GM21526 (cell line): Measurements from ENCODE around the gene DTNB.

ENCODE experiments used
- ATAC-seq: cut with Tn5 transposase; IDR thresholded peaks from one replicate; pipeline ENCODE4 v1.9.1; 2021; ENCODE audit warnings: moderate library complexity; ENCODE audit not compliant: unreplicated experiment, low FRiP score

Gene DTNB

GRCh38 chr2:25376750-25377621 is 296.4 kb downstream of the DTNB start:
- peak; percentile 86 for ATAC-seq

- ATAC-seq = no peak
Measured at GRCh38 chr2:25375989-25376545, 297.3 kb downstream of the DTNB start.

- ATAC-seq = no peak
Measured at GRCh38 chr2:25375371-25375988, 297.9 kb downstream of the DTNB start.

- no peak for ATAC-seq
Measured at GRCh38 chr2:25374827-25375226, 298.6 kb downstream of the DTNB start.

- no peak for ATAC-seq
Measured at GRCh38 chr2:25374411-25374810, 299.0 kb downstream of the DTNB start.

- no peak for ATAC-seq
Measured at GRCh38 chr2:25373269-25373981, 300.0 kb downstream of the DTNB start.

GRCh38 chr2:25372405-25373268 is 300.7 kb downstream of the DTNB start:
- no peak for ATAC-seq

- no peak for ATAC-seq
Measured at GRCh38 chr2:25371253-25372241, 301.8 kb downstream of the DTNB start.

- no peak for ATAC-seq
Measured at GRCh38 chr2:25369876-25370275, 303.5 kb downstream of the DTNB start.

GRCh38 chr2:25369439-25369838 is 303.9 kb downstream of the DTNB start:
- no peak for ATAC-seq

- no peak for ATAC-seq
Measured at GRCh38 chr2:25368660-25369059, 304.7 kb downstream of the DTNB start.

- no peak for ATAC-seq
Measured at GRCh38 chr2:25367296-25367695, 306.1 kb downstream of the DTNB start.

GRCh38 chr2:25366629-25367028 is 306.7 kb downstream of the DTNB start:
- no peak for ATAC-seq

GRCh38 chr2:25365241-25365640 is 308.1 kb downstream of the DTNB start:
- no peak for ATAC-seq

GRCh38 chr2:25363733-25364132 is 309.6 kb downstream of the DTNB start:
- no peak for ATAC-seq

- ATAC-seq = peak; percentile 52
Measured at GRCh38 chr2:25362434-25363145, 310.8 kb downstream of the DTNB start.

GRCh38 chr2:25362049-25362433 is 311.3 kb downstream of the DTNB start:
- peak; percentile 74 for ATAC-seq

- no peak for ATAC-seq
Measured at GRCh38 chr2:25361261-25362048, 311.9 kb downstream of the DTNB start.
